ENCODE results near the gene CDHR3. TPM values are rescaled to one million over a fixed set of nuclear protein-coding genes. Genes with fewer than 3 reads are reported as not detected.

Gene CDHR3
- total RNA-seq, 1 experiment from 2014 or later: 3.3 TPM

GRCh38 chr7:106072715-106073091 is 109.6 kb downstream of the CDHR3 start:
- Histone ChIP-seq H2BK12ac (ENCODE audit: insufficient read length, low read depth, low read length) (no peak overlapping the region), H2BK15ac (ENCODE audit: low read depth, low read length) (no peak overlapping the region), H3K23ac (ENCODE audit: insufficient read length, low read depth, low read length) (no peak overlapping the region), H3K23me2 (ENCODE audit: insufficient read length, low read depth, low read length, poor library complexity, severe bottlenecking) (no peaks in the 10 kb centered on the region), H3K4me1 (ENCODE audit: insufficient read depth, low read length) (no peaks in the 10 kb centered on the region; the same call in 1 of the 2 replicates), H4K5ac (ENCODE audit: insufficient read length, low read depth, low read length) (no peak overlapping the region), H3K9me3 (ENCODE audit: control insufficient read depth, low read depth, low read length) (no peaks in the 10 kb centered on the region), H2AFZ (ENCODE audit: low read length) (no peak overlapping the region), H2BK120ac (ENCODE audit: low read depth, low read length, poor library complexity, severe bottlenecking) (no peak overlapping the region), H4K91ac (ENCODE audit: insufficient read length, low read depth, low read length) (no peak overlapping the region), H2AK5ac (ENCODE audit: insufficient read length, low read length) (no peak overlapping the region), H4K8ac (replicated peaks; ENCODE audit: insufficient read length, low read depth, low read length) (no peak overlapping the region), H2BK5ac (ENCODE audit: insufficient read length, low read length) (no peak overlapping the region), H3K18ac (ENCODE audit: insufficient read length, low read depth, low read length) (no peak overlapping the region), H3K27ac (ENCODE audit: insufficient read length, low read depth, low read length) (no peak overlapping the region), H3K79me1 (ENCODE audit: insufficient read depth, low read depth, low read length, poor library complexity, severe bottlenecking) (no peaks in the 10 kb centered on the region), H3T11ph (ENCODE audit: low read length) (no peak overlapping the region), H3K14ac (ENCODE audit: insufficient read depth, low read length) (no peak overlapping the region), H3K4me2 (ENCODE audit: insufficient read depth, insufficient read length, low read length) (no peak overlapping the region), H3K9ac (ENCODE audit: extremely low read depth, insufficient read length, low read length) (no peak overlapping the region), H3K4ac (ENCODE audit: low read depth, low read length) (no peak overlapping the region), H4K20me1 (ENCODE audit: control insufficient read depth, insufficient read depth, insufficient read length) (no peaks in the 10 kb centered on the region), H3K79me2 (ENCODE audit: insufficient read depth, low read length) (no peaks in the 10 kb centered on the region), H3K27me3 (ENCODE audit: insufficient read depth, low read length) (no peaks in the 10 kb centered on the region), H3K56ac (ENCODE audit: insufficient read length, low read depth, low read length) (no peak overlapping the region), H2BK20ac (ENCODE audit: low read depth, low read length, poor library complexity, severe bottlenecking) (no peak overlapping the region)
- H3K4me3 Mint-ChIP-seq: no peak overlapping the region
- no peak for DNase-seq
- H3K27me3 Mint-ChIP-seq (ENCODE audit: low read depth): no peaks in the 10 kb centered on the region
- H3K9me3 Mint-ChIP-seq: no peaks in the 10 kb centered on the region
- WGBS (ENCODE audit: extremely low coverage, insufficient read length, low lambda C conversion rate): no CpG with 5 or more reads among the region's 4 CpGs
- no peak overlapping the region for H3K27ac Mint-ChIP-seq
- TF ChIP-seq CTCF (conservative IDR thresholded peaks at IDR 0.05): no peak
- no peaks in the 10 kb centered on the region for H3K36me3 Mint-ChIP-seq (ENCODE audit: insufficient read depth in 1 of 3, low read depth in 3 of 3)
- peaks cover 8 to 11% of the 10 kb centered on the region in 2 experiments for H3K4me1 Mint-ChIP-seq

Data from H9 (cell line).